K562 (cell line): ENCODE measurements around the gene NELL1. TPM values are rescaled to one million over a fixed set of nuclear protein-coding genes. Genes with fewer than 3 reads are reported as not detected.

Source experiments
- ATAC-seq: fragments of 200-7000 bp; cut with Tn5 transposase; 3 replicates; pipeline ENCODE4 v1.9.1; 2020; ENCODE audit warnings: moderate library complexity
- BruUV-seq: library from RNA; stranded (reverse); fragments of 400-500 nt; replicated peaks from 2 replicates; lab custom pipeline; 2021; lab: Mats Ljungman, UMichigan
- CTCF ChIA-PET: fragments of 300-600 bp; formaldehyde crosslinking; extraction: SDS; loops from one replicate; lab custom pipeline; 2021; ENCODE audit warnings: low intra/inter-chr PET ratio; lab: Yijun Ruan, JAX
- POLR2A ChIA-PET: fragments of 300-600, 350-650 bp; sonication (Branson Sonifier 250); formaldehyde crosslinking; extraction: SDS; loops from one replicate; lab custom pipeline; 2021; ENCODE audit warnings: antibody characterized with exemption, inconsistent platforms; lab: Yijun Ruan, JAX
- DNase-seq, 4 experiments: peaks; one replicate each; pipeline versions ENCODE4 v3.0.0 to v3.0.0-alpha.2; 2011 to 2018; ENCODE audit warnings: low spot score in 3 of 4, mixed read lengths in 3 of 4; ENCODE audit errors: extremely low read depth in 1 of 4
- FAIRE-seq: peaks from 2 replicates; lab custom pipeline; 2011; peaks lifted over from hg19 to GRCh38; lab: Jason Lieb, UNC
- H2AFZ ChIP-seq: 2 replicates; pipeline ENCODE4 v1.6.0; 2011; ENCODE audit warnings: low read depth, low read length, control low read depth, inconsistent platforms
- H3K27ac ChIP-seq: fragments of 200-600 bp; 3 replicates; pipeline ENCODE4 v1.8.0; 2011; ENCODE audit warnings: low read depth, mild to moderate bottlenecking, control low read depth, inconsistent platforms, low read length, moderate library complexity, mixed read lengths; ENCODE audit errors: extremely low read depth
- H3K27me3 ChIP-seq, 2 experiments: fragments of 300-600 bp in 1 of 2; 2 replicates in 1 of 2; 3 replicates in 1 of 2; pipeline versions ENCODE4 v1.6.0 to v1.8.0; 2011; ENCODE audit warnings: inconsistent platforms in 2 of 2, low read length in 2 of 2, mild to moderate bottlenecking in 1 of 2, mixed read lengths in 1 of 2, moderate library complexity in 1 of 2; ENCODE audit not compliant: control insufficient read depth in 2 of 2, insufficient read depth in 2 of 2
- H3K36me3 ChIP-seq: fragments of 300-600 bp; 3 replicates; pipeline ENCODE4 v1.8.0; 2011; ENCODE audit warnings: mild to moderate bottlenecking, low read length, inconsistent platforms; ENCODE audit not compliant: control insufficient read depth, insufficient read depth
- H3K4me1 ChIP-seq, 2 experiments: fragments of 200-600 bp in 1 of 2; replicated peaks in 1 of 2; 2 replicates in 1 of 2; 3 replicates in 1 of 2; pipeline versions ENCODE4 v1.5.1 to v1.8.0; 2011; ENCODE audit warnings: inconsistent platforms in 2 of 2, low read length in 2 of 2, mild to moderate bottlenecking in 1 of 2, mixed read lengths in 1 of 2, moderate library complexity in 1 of 2; ENCODE audit not compliant: control insufficient read depth in 2 of 2, insufficient read depth in 2 of 2
- H3K4me2 ChIP-seq: 2 replicates; pipeline ENCODE4 v1.6.1; 2011; ENCODE audit warnings: low read length, control low read depth, inconsistent platforms, mixed read lengths; ENCODE audit not compliant: insufficient read depth
- H3K4me3 ChIP-seq: fragments of 200-600 bp; sonication (generic), shearing (Covaris generic); 2 replicates; pipeline ENCODE4 v1.5.1; 2016; ENCODE audit warnings: control low read depth, inconsistent platforms
- H3K79me2 ChIP-seq: fragments of 200-600 bp; 3 replicates; pipeline ENCODE4 v1.8.0; 2011; ENCODE audit warnings: low read length, inconsistent platforms; ENCODE audit not compliant: control insufficient read depth, insufficient read depth
- H3K9ac ChIP-seq, 2 experiments: 2 replicates each; pipeline versions ENCODE4 v1.6.0 to v1.6.1; 2011; ENCODE audit warnings: low read depth in 2 of 2, low read length in 2 of 2, control low read depth in 1 of 2, inconsistent platforms in 1 of 2, mild to moderate bottlenecking in 1 of 2, mixed read lengths in 1 of 2; ENCODE audit not compliant: insufficient read depth in 1 of 2
- H3K9me1 ChIP-seq: one replicate; pipeline ENCODE4 v1.6.0; 2011; ENCODE audit warnings: inconsistent platforms, mild to moderate bottlenecking, low read length, moderate library complexity; ENCODE audit not compliant: control insufficient read depth, insufficient read depth
- H3K9me3 ChIP-seq: replicated peaks from 2 replicates; pipeline ENCODE4 v1.5.1; 2011; ENCODE audit warnings: low read depth, low read length, inconsistent platforms; ENCODE audit not compliant: control insufficient read depth, insufficient read depth
- H4K20me1 ChIP-seq: replicated peaks from 2 replicates; pipeline ENCODE4 v1.6.1; 2011; ENCODE audit warnings: low read length, inconsistent platforms, mixed read lengths; ENCODE audit not compliant: control insufficient read depth, insufficient read depth
- FOXK2 ChIP-seq, 2 experiments: fragments of 450-650 bp; IDR thresholded peaks in 1 of 2; conservative IDR thresholded peaks in 1 of 2; 2 replicates each; pipeline ENCODE4 v1.6.1; 2016; ENCODE audit warnings: low read depth in 2 of 2, mild to moderate bottlenecking in 1 of 2
- KDM2B ChIP-seq: fragments of 250-450 bp; sonication (Bioruptor Pico); IDR thresholded peaks from 2 replicates; pipeline ENCODE4 v1.8.0; 2021; ENCODE audit warnings: mild to moderate bottlenecking, moderate library complexity
- WHSC1 ChIP-seq: IDR thresholded peaks from one replicate; pipeline ENCODE4 v1.6.1; 2012; ENCODE audit warnings: low read length, control low read depth, inconsistent platforms
- ZNF282 ChIP-seq: sonication (generic); formaldehyde crosslinking; IDR thresholded peaks from 2 replicates; pipeline ENCODE4 v1.8.1; 2023; ENCODE audit warnings: missing genetic modification reagents
- ZNF707 ChIP-seq: fragments of 250-450 bp; sonication (Bioruptor Pico); conservative IDR thresholded peaks from 2 replicates; pipeline ENCODE4 v1.8.0; 2022; ENCODE audit warnings: inconsistent platforms, mild to moderate bottlenecking, moderate library complexity
- ZNF780A ChIP-seq: fragments of 250-450 bp; sonication (Bioruptor Pico); IDR thresholded peaks from 2 replicates; pipeline ENCODE4 v1.5.0; 2021; ENCODE audit warnings: mild to moderate bottlenecking
- WGBS: fragments of 100-300 bp; shearing (Covaris generic); methylation state at CpG from one replicate; pipeline ENCODE4 v1.1.6; 2016; ENCODE audit warnings: low coverage, mixed read lengths; ENCODE audit not compliant: insufficient coverage; ENCODE audit errors: missing lambda C conversion rate; 5-methylcytosine and 5-hydroxymethylcytosine counted together
- in situ Hi-C: fragments of 300-500 bp; cut with MboI; formaldehyde crosslinking; loops from 4 replicates; pipeline ENCODE4 v1.15.0; 2018; ENCODE audit warnings: inconsistent platforms, mixed read lengths
- intact Hi-C: fragments of 100-400 bp; cut with micrococcal nuclease; formaldehyde crosslinking; loops from 2 replicates; pipeline ENCODE4 v1.14.2; 2022
- polyA plus RNA-seq, 8 experiments: library from polyadenylated mRNA; depleted of rRNA in 4 of 8; stranded (reverse) in 5 of 8; unstranded in 3 of 8; fragments of >200 nt; fragmentation: Nextera tagmentation in 2 of 8; fragmentation: Illumina TruSeq in 1 of 8; extraction: Ambion mirVana in 2 of 8; extraction: Trizol in 1 of 8; gene quantifications; 2 replicates each; pipeline versions ENCODE4 v1.2.1 to v1.2.3, GENCODE V29; 2011 to 2014; ENCODE audit warnings: inconsistent platforms in 1 of 8, missing spikeins in 1 of 8
- total RNA-seq, 7 experiments: library from RNA; depleted of rRNA in 6 of 7; stranded (reverse); fragments of >200 nt in 6 of 7; fragmentation: Illumina TruSeq in 2 of 7; extraction: Trizol in 2 of 7; gene quantifications; 2 replicates each; pipeline versions ENCODE4 v1.2.1 to v1.2.3, GENCODE V29; 2011 to 2021; ENCODE audit warnings: low replicate concordance in 1 of 7

The NELL1 gene
- total and polyA plus RNA-seq, 9 of the 15 experiments (the other 6 are each of a cell fraction or from before 2014, with no cell fraction given) = not detected

DNA sequence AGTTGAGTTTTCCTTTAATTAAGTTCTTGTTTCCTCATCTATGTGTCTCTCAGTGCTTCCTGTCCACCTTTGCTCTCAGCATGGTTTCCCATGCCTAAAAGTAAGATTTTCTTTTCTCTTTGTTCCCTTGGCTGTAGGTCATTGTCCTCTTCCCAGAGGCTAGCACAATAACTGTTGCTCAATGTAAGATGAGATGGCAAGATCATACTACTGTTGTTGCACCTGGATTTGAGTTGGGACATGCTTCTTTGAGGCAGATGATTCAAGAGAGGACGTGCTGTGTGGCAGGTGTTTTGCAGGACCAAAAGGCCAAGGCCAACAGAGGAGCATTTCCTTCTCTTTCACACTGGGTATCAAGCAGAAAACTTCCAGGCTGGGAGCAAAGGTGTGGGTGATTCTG, 11.3 kb upstream of the NELL1 start:
- DNase-seq (no peak), FAIRE-seq (no peak), ATAC-seq (no peak)
- intact Hi-C loops (no loop called here), in situ Hi-C loops (loop anchor here (10.0 kb wide), 1 partner anchor 857 kb away; no protein-coding TSS in a partner anchor)
- Histone ChIP-seq H3K9me3 (no peaks in the 10 kb centered on the region; the same call in 1 of the 2 replicates), H3K4me3 (no peak overlapping the region), H3K27ac (no peak overlapping the region), H2AFZ (no peak overlapping the region), H3K9ac (no peak overlapping the region), H3K9me1 (no peaks in the 10 kb centered on the region), H3K4me2 (no peak overlapping the region), H4K20me1 (no peaks in the 10 kb centered on the region), H3K79me2 (no peaks in the 10 kb centered on the region), H3K36me3 (no peaks in the 10 kb centered on the region), H3K27me3 (peaks cover 0 to 6% of the 10 kb centered on the region in 2 experiments; a peak in 2 of 5 replicates), H3K4me1 (no peaks in the 10 kb centered on the region)
- WGBS = 0% methylated on average over 1 of the region's 1 CpG
- BruUV-seq = no TSS peak
- POLR2A ChIA-PET = no interaction called here
- CTCF ChIA-PET = no interaction called here
- TF ChIP-seq FOXK2 (conservative IDR thresholded peaks at IDR 0.05 in 1 of 2, IDR thresholded peaks at IDR 0.05 in 1 of 2; ENCODE audit: low read depth in 2 of 2) = no peak
- TF ChIP-seq ZNF707 (CRISPR knock-in tag) = no peak
- no peak for TF ChIP-seq WHSC1
- no peak for TF ChIP-seq ZNF780A
- TF ChIP-seq KDM2B = no peak

- H3K4me1 ChIP-seq = no peaks in the 10 kb centered on the region
- H3K79me2 ChIP-seq = no peaks in the 10 kb centered on the region
- no peaks in the 10 kb centered on the region for H4K20me1 ChIP-seq
- POLR2A ChIA-PET = interaction anchor here (0.8 kb wide), 1 partner anchor 43 kb away, joined by 3 read pairs; no protein-coding TSS in a partner anchor
- H3K9me3 ChIP-seq = no peaks in the 10 kb centered on the region; the same call in 1 of the 2 replicates
- FAIRE-seq (no peak), DNase-seq (no peak)
- TF ChIP-seq ZNF282 = no peak
- TF ChIP-seq, all 486 proteins: peak for 0
- 0% methylated on average over 3 of the region's 3 CpGs for WGBS
- no peaks in the 10 kb centered on the region for H3K36me3 ChIP-seq
- H3K4me3 ChIP-seq = no peak overlapping the region
- no peak overlapping the region for H3K4me2 ChIP-seq
- no peak overlapping the region for H3K27ac ChIP-seq
- H2AFZ ChIP-seq = no peak overlapping the region
- intact Hi-C loops = no loop called here
- no peak overlapping the region for H3K9ac ChIP-seq
- CTCF ChIA-PET = no interaction called here
- no peak for ATAC-seq
- H3K9me1 ChIP-seq = no peaks in the 10 kb centered on the region
- in situ Hi-C loops = no loop called here
- H3K27me3 ChIP-seq = no peaks in the 10 kb centered on the region
- BruUV-seq = no TSS peak
Observed at GRCh38 chr11:20661445-20661844, 7.9 kb upstream of the NELL1 start.
